ENCODE measurements around the gene TMEM53. TPM values are rescaled to one million over a fixed set of nuclear protein-coding genes. Genes with fewer than 3 reads are reported as not detected.

The TMEM53 gene
- total and polyA plus RNA-seq, 2 donors (not counting 3 experiments of a cell fraction or from before 2014, with no cell fraction given): 5.3 to 16.5 TPM

DNA sequence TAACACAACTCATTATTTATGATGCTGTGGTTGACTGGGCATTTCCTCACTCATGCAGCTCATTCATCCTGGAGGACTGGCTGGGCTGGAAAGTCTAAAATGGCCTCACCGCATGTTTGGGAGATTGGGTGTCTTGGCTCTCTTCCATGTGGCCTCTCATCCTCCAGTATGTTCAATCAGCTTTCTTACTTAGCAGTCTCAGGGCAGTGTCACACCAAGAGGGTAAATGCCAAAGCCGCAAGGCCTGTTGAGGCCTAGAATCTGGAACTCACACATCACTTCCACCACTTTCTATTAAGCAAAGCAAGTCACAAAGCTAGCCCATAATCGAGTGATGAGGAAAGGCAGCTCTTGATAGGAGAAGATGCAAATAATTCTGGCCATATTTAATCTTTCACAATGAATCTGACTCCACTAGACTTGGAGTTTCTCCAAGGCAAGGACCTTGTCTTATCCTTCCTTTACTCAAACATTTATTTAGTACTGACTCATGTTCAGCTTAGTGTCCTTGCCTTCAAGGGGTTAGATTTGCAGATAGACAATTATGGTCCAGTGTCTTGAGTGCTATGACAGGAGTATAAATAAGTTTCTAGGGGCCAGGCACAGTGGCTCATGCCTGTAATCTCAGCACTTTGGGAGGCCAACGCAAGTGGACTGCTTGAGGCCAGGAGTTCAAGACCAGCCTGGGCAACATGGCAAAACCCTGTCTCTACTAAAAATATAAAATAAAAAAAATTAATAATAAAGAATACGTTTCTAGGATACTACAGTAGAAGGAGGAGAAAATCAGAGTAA, 45.1 kb downstream of the TMEM53 start:
- dilution Hi-C loops (cut with MboI; ENCODE audit: extremely low pct_ligation_motif_present, low sequenced_read_pairs) (no loop called here), intact Hi-C loops (cut with micrococcal nuclease) (no loop called here)
- no peaks in the 10 kb centered on the region for H3K9me1 ChIP-seq (replicated peaks; ENCODE audit: control insufficient read depth, extremely low read depth, insufficient read depth, low read length)
- H2AFZ ChIP-seq (ENCODE audit: low read depth, low read length): no peak overlapping the region
- no TSS peak for BruUV-seq (replicated peaks)
- no peaks in the 10 kb centered on the region for H3K27me3 ChIP-seq (ENCODE audit: control insufficient read depth in 2 of 2, insufficient read depth in 2 of 2, low read length in 2 of 2)
- POLR2A ChIA-PET: interaction anchor here (0.6 kb wide), 1 partner anchor 8 kb away, joined by 11 read pairs; no protein-coding TSS in a partner anchor
- CTCF ChIA-PET: interaction anchor here (1.2 to 1.7 kb wide), 3 partner anchors 21 to 251 kb away, joined by 3 to 6 read pairs (median 4); no protein-coding TSS in a partner anchor
- H3K4me1 ChIP-seq (ENCODE audit: control insufficient read depth, extremely low read depth, insufficient read depth, low read length): peaks cover 9% of the 10 kb centered on the region
- peaks cover 0 to 3% of the 10 kb centered on the region in 2 experiments for H3K36me3 ChIP-seq (ENCODE audit: control insufficient read depth in 2 of 2, extremely low read depth in 1 of 2, insufficient read depth in 2 of 2, low read length in 2 of 2)
- H4K20me1 ChIP-seq (replicated peaks; ENCODE audit: control insufficient read depth, extremely low read depth, insufficient read depth, low read length): no peaks in the 10 kb centered on the region
- H3K9ac ChIP-seq (replicated peaks; ENCODE audit: extremely low read depth, insufficient read depth, low read length): no peak overlapping the region
- no peak for DNase-seq (ENCODE audit: low read depth, low spot score)
- no peaks in the 10 kb centered on the region for H3K9me3 ChIP-seq (replicated peaks; ENCODE audit: control insufficient read depth, insufficient read depth, low read length)
- H3K79me2 ChIP-seq (ENCODE audit: control insufficient read depth, insufficient read depth, low read length): peaks cover 15% of the 10 kb centered on the region
- H3K4me3 ChIP-seq (replicated peaks in 1 of 3; ENCODE audit: insufficient read depth in 1 of 3, low read depth in 1 of 3, low read length in 3 of 3): no peak overlapping the region
- FAIRE-seq: no peak
- H3K4me2 ChIP-seq (ENCODE audit: insufficient read depth, low read length): no peak overlapping the region
- H3K27ac ChIP-seq (ENCODE audit: insufficient read depth, low read depth, low read length): no peak overlapping the region
- TF ChIP-seq EZH2 (IDR thresholded peaks at IDR 0.05; ENCODE audit: borderline replicate concordance, low read depth, low read length, severe bottlenecking) (no peak), POLR2AphosphoS5 (IDR thresholded peaks at IDR 0.05; ENCODE audit: insufficient read depth, low read depth, low read length) (no peak), JUN (IDR thresholded peaks at IDR 0.05; ENCODE audit: borderline replicate concordance, insufficient read depth, insufficient read length, low read depth) (no peak), FOS (IDR thresholded peaks at IDR 0.05; ENCODE audit: borderline replicate concordance, insufficient read depth, low read length) (no peak), POLR2A (IDR thresholded peaks at IDR 0.05; ENCODE audit: low read depth, low read length) (no peak), MYC (IDR thresholded peaks at IDR 0.05; ENCODE audit: low read depth, low read length) (no peak), GATA2 (IDR thresholded peaks at IDR 0.05; ENCODE audit: insufficient read depth, insufficient read length, low read depth, low read length) (no peak)
- TF ChIP-seq, protein P1, sequence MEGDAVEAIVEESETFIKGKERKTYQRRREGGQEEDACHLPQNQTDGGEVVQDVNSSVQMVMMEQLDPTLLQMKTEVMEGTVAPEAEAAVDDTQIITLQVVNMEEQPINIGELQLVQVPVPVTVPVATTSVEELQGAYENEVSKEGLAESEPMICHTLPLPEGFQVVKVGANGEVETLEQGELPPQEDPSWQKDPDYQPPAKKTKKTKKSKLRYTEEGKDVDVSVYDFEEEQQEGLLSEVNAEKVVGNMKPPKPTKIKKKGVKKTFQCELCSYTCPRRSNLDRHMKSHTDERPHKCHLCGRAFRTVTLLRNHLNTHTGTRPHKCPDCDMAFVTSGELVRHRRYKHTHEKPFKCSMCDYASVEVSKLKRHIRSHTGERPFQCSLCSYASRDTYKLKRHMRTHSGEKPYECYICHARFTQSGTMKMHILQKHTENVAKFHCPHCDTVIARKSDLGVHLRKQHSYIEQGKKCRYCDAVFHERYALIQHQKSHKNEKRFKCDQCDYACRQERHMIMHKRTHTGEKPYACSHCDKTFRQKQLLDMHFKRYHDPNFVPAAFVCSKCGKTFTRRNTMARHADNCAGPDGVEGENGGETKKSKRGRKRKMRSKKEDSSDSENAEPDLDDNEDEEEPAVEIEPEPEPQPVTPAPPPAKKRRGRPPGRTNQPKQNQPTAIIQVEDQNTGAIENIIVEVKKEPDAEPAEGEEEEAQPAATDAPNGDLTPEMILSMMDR (IDR thresholded peaks at IDR 0.05; ENCODE audit: extremely low read depth in 1 of 2, insufficient read depth in 1 of 2, low read depth in 1 of 2, low read length in 2 of 2): no peak
- TF ChIP-seq, protein P2, sequence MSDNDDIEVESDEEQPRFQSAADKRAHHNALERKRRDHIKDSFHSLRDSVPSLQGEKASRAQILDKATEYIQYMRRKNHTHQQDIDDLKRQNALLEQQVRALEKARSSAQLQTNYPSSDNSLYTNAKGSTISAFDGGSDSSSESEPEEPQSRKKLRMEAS (IDR thresholded peaks at IDR 0.05; ENCODE audit: insufficient read depth, insufficient read length): no peak

Measured in endothelial cell of umbilical vein (primary cell).